Measurements from ENCODE around the gene SALL3. TPM values are rescaled to one million over a fixed set of nuclear protein-coding genes. Genes with fewer than 3 reads are reported as not detected.

Gene SALL3
- polyA plus RNA-seq, 1 experiment, result not detected

DNA sequence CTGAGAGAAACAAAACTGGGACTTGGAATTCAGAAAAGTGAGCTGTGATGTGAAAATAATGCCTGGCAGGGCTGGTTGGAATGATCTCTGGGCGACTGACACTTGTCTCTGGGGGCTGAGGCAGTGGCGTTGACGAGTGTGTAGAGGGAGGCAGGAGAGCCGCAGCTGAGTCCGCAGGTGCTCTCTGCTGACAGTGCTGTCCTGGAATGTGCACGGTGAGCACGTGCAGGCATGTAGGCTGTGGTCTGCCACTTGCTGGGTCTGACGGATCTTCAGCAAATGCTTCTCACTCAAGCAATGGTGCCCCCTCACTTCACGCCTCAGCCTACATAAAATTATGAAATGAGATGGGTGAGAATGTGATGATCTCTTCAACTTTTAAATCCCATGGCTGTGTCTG is 51.1 kb downstream of the SALL3 start:
- Histone ChIP-seq H3K36me3 (ENCODE audit: control insufficient read depth, insufficient read depth, low read length) (no peaks in the 10 kb centered on the region), H3K27me3 (ENCODE audit: control insufficient read depth, insufficient read depth, low read length) (no peaks in the 10 kb centered on the region), H3K4me3 (ENCODE audit: low read depth, low read length) (no peak overlapping the region)
- TF ChIP-seq, protein P1, sequence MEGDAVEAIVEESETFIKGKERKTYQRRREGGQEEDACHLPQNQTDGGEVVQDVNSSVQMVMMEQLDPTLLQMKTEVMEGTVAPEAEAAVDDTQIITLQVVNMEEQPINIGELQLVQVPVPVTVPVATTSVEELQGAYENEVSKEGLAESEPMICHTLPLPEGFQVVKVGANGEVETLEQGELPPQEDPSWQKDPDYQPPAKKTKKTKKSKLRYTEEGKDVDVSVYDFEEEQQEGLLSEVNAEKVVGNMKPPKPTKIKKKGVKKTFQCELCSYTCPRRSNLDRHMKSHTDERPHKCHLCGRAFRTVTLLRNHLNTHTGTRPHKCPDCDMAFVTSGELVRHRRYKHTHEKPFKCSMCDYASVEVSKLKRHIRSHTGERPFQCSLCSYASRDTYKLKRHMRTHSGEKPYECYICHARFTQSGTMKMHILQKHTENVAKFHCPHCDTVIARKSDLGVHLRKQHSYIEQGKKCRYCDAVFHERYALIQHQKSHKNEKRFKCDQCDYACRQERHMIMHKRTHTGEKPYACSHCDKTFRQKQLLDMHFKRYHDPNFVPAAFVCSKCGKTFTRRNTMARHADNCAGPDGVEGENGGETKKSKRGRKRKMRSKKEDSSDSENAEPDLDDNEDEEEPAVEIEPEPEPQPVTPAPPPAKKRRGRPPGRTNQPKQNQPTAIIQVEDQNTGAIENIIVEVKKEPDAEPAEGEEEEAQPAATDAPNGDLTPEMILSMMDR (IDR thresholded peaks at IDR 0.05; ENCODE audit: insufficient read depth, low read depth, low read length), result no peak
- DNase-seq (ENCODE audit: low read depth), result no peak
- ChIA-PET POLR2A (no interaction called here), CTCF (no interaction called here)

- no peak overlapping the region for H3K4me3 ChIP-seq (ENCODE audit: low read depth, low read length)
- TF ChIP-seq, protein P1 (IDR thresholded peaks at IDR 0.05; ENCODE audit: insufficient read depth, low read depth, low read length), result no peak
- no peaks in the 10 kb centered on the region for H3K27me3 ChIP-seq (ENCODE audit: control insufficient read depth, insufficient read depth, low read length)
- ChIA-PET POLR2A (no interaction called here), CTCF (no interaction called here)
- H3K36me3 ChIP-seq (ENCODE audit: control insufficient read depth, insufficient read depth, low read length), result no peaks in the 10 kb centered on the region
- DNase-seq (ENCODE audit: low read depth), result no peak
Observed at GRCh38 chr18:79042276-79042675, 62.7 kb downstream of the SALL3 start.

DNA sequence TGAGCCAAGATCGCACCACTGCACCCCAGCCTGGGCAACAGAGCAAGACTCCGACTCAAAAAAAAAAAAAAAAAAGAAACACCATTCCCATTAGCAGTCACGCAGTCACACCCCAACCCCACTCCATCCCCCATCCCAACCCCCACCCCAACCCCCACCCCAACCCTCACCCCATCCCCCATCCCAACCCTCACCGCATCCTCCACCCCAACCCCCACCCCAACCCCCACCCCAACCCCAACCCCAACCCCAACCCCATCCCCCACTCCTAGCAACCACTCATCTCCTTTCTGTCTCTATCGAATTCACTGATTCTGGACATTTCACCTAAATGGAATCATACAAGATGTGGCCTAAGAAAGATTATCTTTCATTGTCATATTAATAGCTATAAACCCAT is 63.7 kb downstream of the SALL3 start:
- no peaks in the 10 kb centered on the region for H3K36me3 ChIP-seq (ENCODE audit: control insufficient read depth, insufficient read depth, low read length)
- ChIA-PET CTCF (no interaction called here), POLR2A (no interaction called here)
- H3K4me3 ChIP-seq (ENCODE audit: low read depth, low read length), result no peak overlapping the region
- TF ChIP-seq, protein P1 (IDR thresholded peaks at IDR 0.05; ENCODE audit: insufficient read depth, low read depth, low read length), result no peak
- DNase-seq (ENCODE audit: low read depth), result no peak
- no peaks in the 10 kb centered on the region for H3K27me3 ChIP-seq (ENCODE audit: control insufficient read depth, insufficient read depth, low read length)

DNA sequence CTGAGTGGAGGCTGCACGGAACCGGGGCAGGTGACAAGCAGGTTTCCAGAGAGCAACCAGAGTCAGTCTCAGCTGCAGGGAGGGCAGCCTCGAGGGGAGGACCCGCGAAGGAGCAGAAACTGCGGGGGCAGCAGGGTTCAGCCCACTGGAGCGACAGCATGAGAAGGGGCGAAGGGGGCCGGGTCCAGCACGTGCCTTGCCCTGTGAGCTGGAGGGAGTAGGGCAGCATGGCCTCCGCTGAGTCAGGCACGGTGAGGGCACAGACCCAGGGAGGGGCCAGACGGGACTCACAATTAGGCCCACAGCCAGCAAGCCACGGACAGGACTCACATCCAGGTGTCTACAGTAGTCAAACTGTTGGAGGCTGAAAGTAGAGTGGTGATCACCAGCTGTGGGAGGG is 66.9 kb downstream of the SALL3 start:
- TF ChIP-seq, protein P1 (IDR thresholded peaks at IDR 0.05; ENCODE audit: insufficient read depth, low read depth, low read length), result no peak
- H3K4me3 ChIP-seq (ENCODE audit: low read depth, low read length), result no peak overlapping the region
- ChIA-PET CTCF (interaction anchor here (0.9 kb wide), 1 partner anchor 9 kb away, joined by 4 read pairs; no protein-coding TSS in a partner anchor), POLR2A (no interaction called here)
- DNase-seq (ENCODE audit: low read depth), result no peak
- no peaks in the 10 kb centered on the region for H3K27me3 ChIP-seq (ENCODE audit: control insufficient read depth, insufficient read depth, low read length)
- no peaks in the 10 kb centered on the region for H3K36me3 ChIP-seq (ENCODE audit: control insufficient read depth, insufficient read depth, low read length)

GRCh38 chr18:79047556-79048244 is 68.1 kb downstream of the SALL3 start:
- Histone ChIP-seq H3K36me3 (ENCODE audit: control insufficient read depth, insufficient read depth, low read length) (no peaks in the 10 kb centered on the region), H3K4me3 (ENCODE audit: low read depth, low read length) (no peak overlapping the region), H3K27me3 (ENCODE audit: control insufficient read depth, insufficient read depth, low read length) (no peaks in the 10 kb centered on the region)
- TF ChIP-seq, protein P1 (IDR thresholded peaks at IDR 0.05; ENCODE audit: insufficient read depth, low read depth, low read length), result no peak
- ChIA-PET CTCF (no interaction called here), POLR2A (no interaction called here)
- no peak for DNase-seq (ENCODE audit: low read depth)

All from BJ (cell line).